HepG2 (cell line): ENCODE data around the gene C1QB. TPM values are rescaled to one million over a fixed set of nuclear protein-coding genes. Genes with fewer than 3 reads are reported as not detected.

Experiments
- ATAC-seq: fragments of 200-7000 bp; cut with Tn5 transposase; 3 replicates; pipeline ENCODE4 v1.9.1; 2020; ENCODE audit warnings: mild to moderate bottlenecking, moderate library complexity
- BruUV-seq: library from RNA; stranded (reverse); fragments of 400-500 nt; replicated peaks from 2 replicates; lab custom pipeline; 2021; lab: Mats Ljungman, UMichigan
- CTCF ChIA-PET: fragments of 300-600 bp; formaldehyde crosslinking; extraction: SDS; loops from one replicate; lab custom pipeline; 2021; ENCODE audit warnings: low total read pairs, inconsistent platforms, low intra/inter-chr PET ratio; lab: Yijun Ruan, JAX
- POLR2A ChIA-PET: fragments of 350-600 bp; sonication (Branson Sonifier 250); formaldehyde crosslinking; loops from one replicate; lab custom pipeline; 2020; ENCODE audit warnings: antibody characterized with exemption, inconsistent platforms; lab: Yijun Ruan, JAX
- DNase-seq: peaks from one replicate; pipeline ENCODE4 v3.0.0-alpha.2; 2015; ENCODE audit warnings: low spot score
- FAIRE-seq: peaks from 3 replicates; lab custom pipeline; 2011; peaks lifted over from hg19 to GRCh38; lab: Jason Lieb, UNC
- H2AFZ ChIP-seq: one replicate; pipeline ENCODE4 v1.6.1; 2011; ENCODE audit warnings: low read length, inconsistent platforms
- H3K27ac ChIP-seq: fragments of 300-600 bp; 3 replicates; pipeline ENCODE4 v1.8.0; 2011; ENCODE audit warnings: mixed run types, mild to moderate bottlenecking, mixed read lengths, low read length, inconsistent platforms; ENCODE audit not compliant: insufficient read depth; ENCODE audit errors: extremely low read length
- H3K27me3 ChIP-seq, 2 experiments: fragments of 200-600 bp in 1 of 2; 2 replicates in 1 of 2; 3 replicates in 1 of 2; pipeline versions ENCODE4 v1.6.0 to v1.8.0; 2011; ENCODE audit warnings: low read length in 2 of 2, mild to moderate bottlenecking in 2 of 2, moderate library complexity in 2 of 2, inconsistent platforms in 1 of 2; ENCODE audit not compliant: insufficient read depth in 2 of 2, control insufficient read depth in 1 of 2
- H3K36me3 ChIP-seq, 2 experiments: fragments of 200-600 bp in 1 of 2; replicated peaks in 1 of 2; 2 replicates in 1 of 2; 3 replicates in 1 of 2; pipeline versions ENCODE4 v1.5.1 to v1.8.0; 2011; ENCODE audit warnings: low read length in 2 of 2, inconsistent platforms in 1 of 2; ENCODE audit not compliant: insufficient read depth in 2 of 2, control insufficient read depth in 1 of 2
- H3K4me1 ChIP-seq: 2 replicates; pipeline ENCODE4 v1.5.1; 2012; ENCODE audit warnings: low read length, inconsistent platforms; ENCODE audit not compliant: insufficient read depth
- H3K4me2 ChIP-seq: 2 replicates; pipeline ENCODE4 v1.6.0; 2011; ENCODE audit warnings: low read depth, low read length, inconsistent platforms
- H3K4me3 ChIP-seq, 3 experiments: fragments of 200-600 bp in 1 of 3; sonication (generic), shearing (Covaris generic) in 1 of 3; replicated peaks in 1 of 3; 2 replicates each; pipeline ENCODE4 v1.5.1; 2011 to 2016; ENCODE audit warnings: low read length in 3 of 3, inconsistent platforms in 2 of 3, low read depth in 2 of 3, mild to moderate bottlenecking in 2 of 3, control low read depth in 1 of 3, mixed read lengths in 1 of 3; ENCODE audit not compliant: insufficient read depth in 1 of 3
- H3K79me2 ChIP-seq: one replicate; pipeline ENCODE4 v1.6.1; 2011; ENCODE audit warnings: low read length, inconsistent platforms; ENCODE audit not compliant: insufficient read depth
- H3K9ac ChIP-seq: 2 replicates; pipeline ENCODE4 v1.6.0; 2011; ENCODE audit warnings: mild to moderate bottlenecking, low read depth, low read length, inconsistent platforms; ENCODE audit not compliant: insufficient read depth
- H3K9me3 ChIP-seq: 2 replicates; pipeline ENCODE4 v1.5.1; 2012; ENCODE audit warnings: mild to moderate bottlenecking, low read length
- H4K20me1 ChIP-seq: 2 replicates; pipeline ENCODE4 v1.6.0; 2011; ENCODE audit warnings: inconsistent platforms, mild to moderate bottlenecking, low read length, moderate library complexity; ENCODE audit not compliant: insufficient read depth
- ASH2L ChIP-seq: fragments of 300-600, 200-600 bp; sonication (generic); IDR thresholded peaks from 2 replicates; pipeline ENCODE4 v1.7.0; 2017; ENCODE audit warnings: low read depth, mild to moderate bottlenecking, moderate library complexity, mixed read lengths, low read length; ENCODE audit not compliant: insufficient read length
- GABPA ChIP-seq, 2 experiments: IDR thresholded peaks; 2 replicates each; pipeline ENCODE4 v1.6.1; 2011 to 2016; ENCODE audit warnings: low read depth in 2 of 2, low read length in 1 of 2, missing biosample characterization in 1 of 2, missing genetic modification characterization in 1 of 2
- KLF13 ChIP-seq: sonication (generic); formaldehyde crosslinking; IDR thresholded peaks from 2 replicates; pipeline ENCODE4 v1.4.0; 2020; ENCODE audit warnings: mild to moderate bottlenecking, missing genetic modification reagents
- MAF1 ChIP-seq: sonication (generic); formaldehyde crosslinking; IDR thresholded peaks from 2 replicates; pipeline ENCODE4 v1.5.0; 2020; ENCODE audit warnings: missing genetic modification reagents, borderline replicate concordance
- NFKBIZ ChIP-seq: IDR thresholded peaks from 2 replicates; pipeline ENCODE4 v1.6.1; 2018; ENCODE audit warnings: missing genetic modification reagents, missing compliant biosample characterization
- SYNCRIP ChIP-seq: fragments of 200-400 bp; formaldehyde crosslinking; IDR thresholded peaks from 2 replicates; pipeline ENCODE4 v1.6.1; 2018; ENCODE audit warnings: mild to moderate bottlenecking, low read depth, low read length; ENCODE audit not compliant: insufficient read depth
- ZNF10 ChIP-seq: sonication (generic); formaldehyde crosslinking; IDR thresholded peaks from 2 replicates; pipeline ENCODE4 v1.4.0; 2020; ENCODE audit warnings: mild to moderate bottlenecking, low read depth, missing genetic modification reagents, borderline replicate concordance
- ZNF12 ChIP-seq: sonication (generic); formaldehyde crosslinking; IDR thresholded peaks from 2 replicates; pipeline ENCODE4 v1.5.0; 2020; ENCODE audit warnings: missing genetic modification reagents
- ZNF263 ChIP-seq: sonication (generic); formaldehyde crosslinking; IDR thresholded peaks from 2 replicates; pipeline ENCODE4 v1.4.0; 2020; ENCODE audit warnings: missing genetic modification reagents
- ZNF570 ChIP-seq: sonication (generic); formaldehyde crosslinking; IDR thresholded peaks from 2 replicates; pipeline ENCODE4 v1.4.0; 2020; ENCODE audit warnings: mild to moderate bottlenecking, missing genetic modification reagents, borderline replicate concordance
- ZNF713 ChIP-seq: sonication (generic); formaldehyde crosslinking; IDR thresholded peaks from 2 replicates; pipeline ENCODE4 v1.4.0; 2020; ENCODE audit warnings: mild to moderate bottlenecking, missing genetic modification reagents
- WGBS: methylation state at CpG from one replicate; pipeline ENCODE4 v1.1.6; 2017; ENCODE audit warnings: low lambda C conversion rate; 5-methylcytosine and 5-hydroxymethylcytosine counted together
- in situ Hi-C: cut with HindIII; loops from 2 replicates; pipeline ENCODE4 v1.10.0; 2017; ENCODE audit warnings: low pct_unique_long_range_greater_than_20kb; ENCODE audit not compliant: extremely low pct_ligation_motif_present
- intact Hi-C: fragments of 100-400 bp; cut with micrococcal nuclease; formaldehyde crosslinking; loops from one replicate; pipeline ENCODE4 v1.10.0; 2022; ENCODE audit not compliant: unreplicated experiment
- polyA plus RNA-seq, 8 experiments: library from polyadenylated mRNA; depleted of rRNA in 3 of 8; stranded (reverse) in 7 of 8; unstranded in 1 of 8; fragments of >200 nt; fragmentation: Illumina TruSeq in 4 of 8; extraction: Trizol in 4 of 8; gene quantifications; 2 replicates each; pipeline versions ENCODE4 v1.2.1 to v1.2.3, GENCODE V29; 2011 to 2016; ENCODE audit warnings: low read depth in 4 of 8, missing spikeins in 1 of 8, mixed read lengths in 1 of 8; ENCODE audit not compliant: insufficient read depth in 1 of 8
- total RNA-seq, 5 experiments: library from RNA; depleted of rRNA; stranded (reverse); fragments of >200 nt; fragmentation: Illumina TruSeq; extraction: Trizol; gene quantifications; 2 replicates each; pipeline ENCODE4 v1.2.3, GENCODE V29; 2016; ENCODE audit warnings: low read depth in 1 of 5
- TF ChIP-seq, protein P1 (sequence below): IDR thresholded peaks from 2 replicates; pipeline ENCODE4 v1.6.1; 2016; ENCODE audit warnings: mild to moderate bottlenecking
- TF ChIP-seq, protein P2 (sequence below): sonication (generic); formaldehyde crosslinking; IDR thresholded peaks from 2 replicates; pipeline ENCODE4 v1.4.0; 2020; ENCODE audit warnings: missing genetic modification reagents

C1QB gene
- total and polyA plus RNA-seq, 2 of the 13 experiments (the other 11 are each of a cell fraction or from before 2014, with no cell fraction given) = not detected

- H3K27me3 ChIP-seq = peaks cover 6 to 40% of the 10 kb centered on the region in 2 experiments
These were observed 37.1 kb upstream of the C1QB start for GRCh38 chr1:22615886-22616285.

DNA sequence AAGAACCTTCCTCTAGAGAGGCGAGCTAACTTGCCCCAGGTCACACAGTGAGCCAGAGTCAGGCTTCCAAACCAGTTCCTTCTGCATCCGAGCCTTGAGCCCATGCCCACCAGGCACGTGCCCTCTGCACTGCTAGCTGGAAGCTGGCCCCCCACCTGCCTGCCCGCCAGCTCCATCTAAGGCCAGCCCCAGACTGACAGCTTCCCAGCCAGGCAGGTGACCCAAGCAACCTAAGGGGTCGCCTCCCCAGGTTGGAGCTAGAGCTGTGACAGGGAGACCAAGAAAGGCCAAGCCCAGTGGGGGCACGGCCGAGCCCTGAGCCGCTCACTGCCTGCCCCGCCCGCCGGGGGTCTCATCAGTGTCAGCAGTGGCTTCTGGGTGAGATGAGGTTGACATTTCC is 36.5 kb upstream of the C1QB start:
- DNase-seq = no peak
- intact Hi-C loops = no loop called here
- no TSS peak for BruUV-seq
- Histone ChIP-seq H3K79me2 (no peaks in the 10 kb centered on the region), H3K36me3 (no peaks in the 10 kb centered on the region), H3K4me1 (no peaks in the 10 kb centered on the region), H4K20me1 (peaks cover 2% of the 10 kb centered on the region; the same call in 1 of the 2 replicates), H3K27me3 (peaks cover 6 to 44% of the 10 kb centered on the region in 2 experiments), H3K9ac (no peak overlapping the region), H2AFZ (no peak overlapping the region), H3K4me3 (no peak overlapping the region), H3K27ac (no peak overlapping the region), H3K4me2 (no peak overlapping the region), H3K9me3 (no peaks in the 10 kb centered on the region)
- in situ Hi-C loops = no loop called here
- WGBS = 0% methylated on average over 1 of the region's 11 CpGs
- CTCF ChIA-PET = no interaction called here
- POLR2A ChIA-PET = no interaction called here
- ATAC-seq = no peak
- no peak for TF ChIP-seq SYNCRIP
- TF ChIP-seq ZNF263 = no peak
- TF ChIP-seq ZNF10 (CRISPR knock-in tag) = no peak
- TF ChIP-seq MAF1 (CRISPR knock-in tag) = no peak
- TF ChIP-seq, protein P1, sequence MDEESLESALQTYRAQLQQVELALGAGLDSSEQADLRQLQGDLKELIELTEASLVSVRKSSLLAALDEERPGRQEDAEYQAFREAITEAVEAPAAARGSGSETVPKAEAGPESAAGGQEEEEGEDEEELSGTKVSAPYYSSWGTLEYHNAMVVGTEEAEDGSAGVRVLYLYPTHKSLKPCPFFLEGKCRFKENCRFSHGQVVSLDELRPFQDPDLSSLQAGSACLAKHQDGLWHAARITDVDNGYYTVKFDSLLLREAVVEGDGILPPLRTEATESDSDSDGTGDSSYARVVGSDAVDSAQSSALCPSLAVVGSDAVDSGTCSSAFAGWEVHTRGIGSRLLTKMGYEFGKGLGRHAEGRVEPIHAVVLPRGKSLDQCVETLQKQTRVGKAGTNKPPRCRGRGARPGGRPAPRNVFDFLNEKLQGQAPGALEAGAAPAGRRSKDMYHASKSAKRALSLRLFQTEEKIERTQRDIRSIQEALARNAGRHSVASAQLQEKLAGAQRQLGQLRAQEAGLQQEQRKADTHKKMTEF (CRISPR knock-in tag) = no peak
- TF ChIP-seq, protein P2, sequence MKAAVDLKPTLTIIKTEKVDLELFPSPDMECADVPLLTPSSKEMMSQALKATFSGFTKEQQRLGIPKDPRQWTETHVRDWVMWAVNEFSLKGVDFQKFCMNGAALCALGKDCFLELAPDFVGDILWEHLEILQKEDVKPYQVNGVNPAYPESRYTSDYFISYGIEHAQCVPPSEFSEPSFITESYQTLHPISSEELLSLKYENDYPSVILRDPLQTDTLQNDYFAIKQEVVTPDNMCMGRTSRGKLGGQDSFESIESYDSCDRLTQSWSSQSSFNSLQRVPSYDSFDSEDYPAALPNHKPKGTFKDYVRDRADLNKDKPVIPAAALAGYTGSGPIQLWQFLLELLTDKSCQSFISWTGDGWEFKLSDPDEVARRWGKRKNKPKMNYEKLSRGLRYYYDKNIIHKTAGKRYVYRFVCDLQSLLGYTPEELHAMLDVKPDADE = no peak
- TF ChIP-seq ZNF570 = no peak
- no peak for TF ChIP-seq KLF13 (CRISPR knock-in tag)
- no peak for FAIRE-seq

More at GRCh38 chr1:22615886-22616285, 37.1 kb upstream of the C1QB start:
- no peak overlapping the region for H3K9ac ChIP-seq
- POLR2A ChIA-PET = no interaction called here
- BruUV-seq = no TSS peak
- no CpG with 5 or more reads among the region's 2 CpGs for WGBS
- ATAC-seq = no peak
- no peaks in the 10 kb centered on the region for H3K9me3 ChIP-seq
- no peak overlapping the region for H3K4me2 ChIP-seq
- no peak overlapping the region for H3K27ac ChIP-seq
- CTCF ChIA-PET = no interaction called here
- H3K79me2 ChIP-seq = no peaks in the 10 kb centered on the region
- no peaks in the 10 kb centered on the region for H3K36me3 ChIP-seq
- no peak for TF ChIP-seq GABPA (IDR thresholded peaks at IDR 0.05; ENCODE audit: low read depth, low read length)
- no peak for TF ChIP-seq GABPA (CRISPR knock-in tag; IDR thresholded peaks at IDR 0.05; ENCODE audit: low read depth)
- no peak for TF ChIP-seq NFKBIZ (CRISPR knock-in tag)
- no peak for TF ChIP-seq ZNF12 (CRISPR knock-in tag)
- no peak for TF ChIP-seq ASH2L
- no peak for TF ChIP-seq ZNF713 (CRISPR knock-in tag)
- TF ChIP-seq, all 625 proteins: peak for 0
- H4K20me1 ChIP-seq = peaks cover 5% of the 10 kb centered on the region; the same call in 1 of the 2 replicates
- FAIRE-seq = no peak
- DNase-seq = no peak
- H3K4me3 ChIP-seq = no peak overlapping the region
- no peak overlapping the region for H2AFZ ChIP-seq
- H3K4me1 ChIP-seq = no peaks in the 10 kb centered on the region
- in situ Hi-C loops (no loop called here), intact Hi-C loops (no loop called here)
